ENCODE results near the gene TNS3. TPM values are rescaled to one million over a fixed set of nuclear protein-coding genes. Genes with fewer than 3 reads are reported as not detected.
A peak's percentile ranks its signal among the peaks of the same experiment; 100 is the strongest.

TNS3 gene
- polyA plus RNA-seq, 1 of the 3 experiments (the other 2 are of a cell fraction) = 72.3 TPM

GRCh38 chr7:47451851-47452205 lies 130.1 kb downstream of the TNS3 start:
- no peaks in the 10 kb centered on the region for H3K9me3 ChIP-seq
- H3K9ac ChIP-seq = peak overlapping the region; percentile 48; the same call in 1 of the 2 replicates
- WGBS (ENCODE audit: low lambda C conversion rate) = 52% methylated on average over 3 of the region's 3 CpGs
- no peak overlapping the region for H2AFZ ChIP-seq (ENCODE audit: low read depth)
- H3K4me2 ChIP-seq = peak overlapping the region; percentile 46; the same call in 1 of the 2 replicates
- peaks cover 15% of the 10 kb centered on the region for H3F3A ChIP-seq (replicated peaks; ENCODE audit: insufficient read depth)
- CTCF ChIA-PET = interaction anchor here (1.1 to 9.3 kb wide), 5 partner anchors 12 to 367 kb away, joined by 3 to 60 read pairs (median 9); no protein-coding TSS in a partner anchor
- no peaks in the 10 kb centered on the region for H3K27me3 ChIP-seq (ENCODE audit: insufficient read depth)
- no peaks in the 10 kb centered on the region for H3K9me2 ChIP-seq
- H3K79me2 ChIP-seq (ENCODE audit: insufficient read depth) = peaks cover 44% of the 10 kb centered on the region
- no peak for DNase-seq
- no peak overlapping the region for H3K4me3 ChIP-seq (ENCODE audit: low read depth in 2 of 2, low read length in 1 of 2)
- POLR2A ChIA-PET = no interaction called here
- H3K36me3 ChIP-seq (replicated peaks in 1 of 2; ENCODE audit: control insufficient read depth in 1 of 2, insufficient read depth in 2 of 2, low read length in 1 of 2) = peaks cover 0 to 4% of the 10 kb centered on the region in 2 experiments
- no peaks in the 10 kb centered on the region for H4K20me1 ChIP-seq (ENCODE audit: insufficient read depth)
- TF ChIP-seq MAX (IDR thresholded peaks at IDR 0.05; ENCODE audit: low read depth) = no peak
- no peak for TF ChIP-seq CHD2 (IDR thresholded peaks at IDR 0.05; ENCODE audit: low read length, partially characterized antibody)
- no peak for TF ChIP-seq SMC3 (IDR thresholded peaks at IDR 0.05; ENCODE audit: low read depth, low read length)
- no peak for TF ChIP-seq TAF1 (IDR thresholded peaks at IDR 0.05; ENCODE audit: borderline replicate concordance, low read depth, low read length)
- TF ChIP-seq NFIC (IDR thresholded peaks at IDR 0.05; ENCODE audit: borderline replicate concordance) = no peak
- TF ChIP-seq RCOR1 (IDR thresholded peaks at IDR 0.05; ENCODE audit: low read length) = no peak
- no peak for TF ChIP-seq USF1 (IDR thresholded peaks at IDR 0.05; ENCODE audit: borderline replicate concordance, low read depth)
- TF ChIP-seq MEF2A (IDR thresholded peaks at IDR 0.05; ENCODE audit: borderline replicate concordance, low read depth) = no peak
- no peak for TF ChIP-seq MXI1 (IDR thresholded peaks at IDR 0.05; ENCODE audit: low read depth, low read length)
- TF ChIP-seq TCF12 (IDR thresholded peaks at IDR 0.05) = no peak
- TF ChIP-seq FOXM1 (IDR thresholded peaks at IDR 0.05; ENCODE audit: low read depth) = no peak
- no peak for TF ChIP-seq EZH2phosphoT487 (IDR thresholded peaks at IDR 0.05; ENCODE audit: borderline replicate concordance, low read depth)
- no peak for TF ChIP-seq FOXJ3 (CRISPR knock-in tag; IDR thresholded peaks at IDR 0.05)
- TF ChIP-seq RFX5 (IDR thresholded peaks at IDR 0.05; ENCODE audit: low read length) = no peak
- TF ChIP-seq EP300 (IDR thresholded peaks at IDR 0.05; ENCODE audit: borderline replicate concordance in 1 of 2, low read depth in 1 of 2, low read length in 1 of 2) = no peak
- TF ChIP-seq GABPA (IDR thresholded peaks at IDR 0.05; ENCODE audit: low read depth) = no peak
- TF ChIP-seq POLR2AphosphoS5 (IDR thresholded peaks at IDR 0.05; ENCODE audit: low read depth, low read length) = no peak
- TF ChIP-seq PBX3 (IDR thresholded peaks at IDR 0.05) = no peak
- H3K27ac ChIP-seq (ENCODE audit: low read depth in 2 of 2, low read length in 1 of 2) = peak overlapping the region; percentile 78 to 89; a peak in 2 of 4 replicates
- peaks cover 30 to 37% of the 10 kb centered on the region in 2 experiments for H3K4me1 ChIP-seq (ENCODE audit: control insufficient read depth in 1 of 2, insufficient read depth in 2 of 2, low read depth in 1 of 2, low read length in 1 of 2)

All from SK-N-SH (cell line).